Body of pancreas (tissue), 4 donors: ENCODE measurements around the gene MBD6. TPM values are rescaled to one million over a fixed set of nuclear protein-coding genes. Genes with fewer than 3 reads are reported as not detected.
A peak's percentile ranks its signal among the peaks of the same experiment; 100 is the strongest.

ENCODE experiments used
- ATAC-seq: fragments of 150-250 bp; one replicate; pipeline ENCODE4 v1.9.1; 2016
- DNase-seq, 4 donors: peaks; one replicate each; pipeline ENCODE4 v3.0.0-alpha.2; 2019
- H3K27ac ChIP-seq, 4 donors: fragments of 200-600 bp; sonication (generic); 1 replicate in 3 of 4; 2 replicates in 1 of 4; pipeline versions ENCODE4 v1.5.1 to v1.6.1; 2016 to 2019; ENCODE audit warnings: mild to moderate bottlenecking in 1 of 4, mixed read lengths in 1 of 4, moderate library complexity in 1 of 4
- H3K27me3 ChIP-seq, 2 donors: fragments of 200-600 bp; sonication (generic); one replicate each; pipeline ENCODE4 v1.6.0; 2016; ENCODE audit warnings: mild to moderate bottlenecking in 1 of 2
- H3K36me3 ChIP-seq, 2 donors: fragments of 200-600 bp; sonication (generic); replicated peaks in 1 of 2; 2 replicates each; pipeline ENCODE4 v1.5.1; 2016; ENCODE audit warnings: low read depth in 2 of 2; ENCODE audit not compliant: insufficient read depth in 1 of 2
- H3K4me1 ChIP-seq: fragments of 200-600 bp; sonication (generic); one replicate; pipeline ENCODE4 v1.6.0; 2016
- H3K4me3 ChIP-seq, 2 donors: fragments of 200-600 bp; sonication (generic); 1 replicate in 1 of 2; 2 replicates in 1 of 2; pipeline ENCODE4 v1.5.1; 2016 to 2019
- H3K9me3 ChIP-seq, 3 donors: fragments of 200-600 bp; sonication (generic); 1 replicate in 2 of 3; 2 replicates in 1 of 3; pipeline ENCODE4 v1.5.1; 2016
- CTCF ChIP-seq, 7 experiments: fragments of 450-650 bp in 4 of 7; fragments of 200-600 bp in 3 of 7; sonication (generic) in 3 of 7; IDR thresholded peaks; one replicate each; pipeline ENCODE4 v1.5.1; 2016 to 2019; ENCODE audit warnings: antibody characterized with exemption in 7 of 7
- POLR2A ChIP-seq, 3 donors: fragments of 450-650 bp; IDR thresholded peaks; one replicate each; pipeline ENCODE4 v1.6.1; 2016; ENCODE audit warnings: antibody characterized with exemption in 3 of 3, mild to moderate bottlenecking in 2 of 3
- WGBS, 2 donors: methylation state at CpG; one replicate each; pipeline ENCODE4 v1.1.5; 2017; 5-methylcytosine and 5-hydroxymethylcytosine counted together
- intact Hi-C: fragments of 100-400 bp; cut with DNase I; formaldehyde crosslinking; loops from one replicate; pipeline ENCODE4 v1.15.1; 2023
- total RNA-seq, 2 donors: library from RNA; depleted of rRNA; stranded (reverse); fragments of >200 nt; gene quantifications; one replicate each; pipeline ENCODE4 v1.1.0, GENCODE V29; 2016

MBD6 gene
- total RNA-seq, 2 donors from 2014 or later = 22.7 to 30.6 TPM

GRCh38 chr12:57477710-57478681, 44.6 kb upstream of the MBD6 start:
- WGBS, 2 donors = 60 to 77% methylated on average over 12 of the region's 12 CpGs
- H3K27me3 ChIP-seq = peaks cover 0 to 17% of the 10 kb centered on the region in 2 donors
- H3K27ac ChIP-seq = peak overlapping the region in 2 of 4 donors; percentile 41 to 59
- DNase-seq (no peak), ATAC-seq (no peak)
- TF ChIP-seq POLR2A (IDR thresholded peaks at IDR 0.05) = peak in 1 of 3 donors; percentile 21
- TF ChIP-seq CTCF (IDR thresholded peaks at IDR 0.05) = no peak
- H3K36me3 ChIP-seq = no peaks in the 10 kb centered on the region
- intact Hi-C loops = no loop called here
- peaks cover 15% of the 10 kb centered on the region for H3K4me1 ChIP-seq
- H3K9me3 ChIP-seq = no peaks in the 10 kb centered on the region
- no peak overlapping the region for H3K4me3 ChIP-seq

- no peak for DNase-seq
- Histone ChIP-seq H3K36me3 (no peaks in the 10 kb centered on the region), H3K9me3 (no peaks in the 10 kb centered on the region), H3K4me1 (peaks cover 15% of the 10 kb centered on the region), H3K4me3 (no peak overlapping the region), H3K27me3 (peaks cover 0 to 17% of the 10 kb centered on the region in 2 donors), H3K27ac (peak overlapping the region in 2 of 4 donors; percentile 41 to 59)
- no peak for TF ChIP-seq POLR2A (IDR thresholded peaks at IDR 0.05)
- TF ChIP-seq CTCF (IDR thresholded peaks at IDR 0.05) = no peak
- WGBS, 2 donors = 70 to 74% methylated on average over 6 to 10 of the region's 10 CpGs
- no peak for ATAC-seq
- intact Hi-C loops = no loop called here
These were observed 43.6 kb upstream of the MBD6 start for GRCh38 chr12:57479043-57479375.

GRCh38 chr12:57479376-57480115, 43.1 kb upstream of the MBD6 start, which contains the start of gene ARHGAP9:
Gene ARHGAP9 (minus strand): TSS chr12:57479866. CDS start chr12:57479406, 460 bp downstream.
- intact Hi-C loops = no loop called here
- Histone ChIP-seq H3K9me3 (no peaks in the 10 kb centered on the region), H3K4me1 (peaks cover 15% of the 10 kb centered on the region), H3K27me3 (peaks cover 0 to 17% of the 10 kb centered on the region in 2 donors), H3K36me3 (no peaks in the 10 kb centered on the region), H3K27ac (peak within 1 kb of the TSS in 2 of 4 donors; percentile 41 to 59), H3K4me3 (no peak within 1 kb of the TSS)
- TF ChIP-seq POLR2A (IDR thresholded peaks at IDR 0.05) (peak in 1 of 3 donors; percentile 9), CTCF (IDR thresholded peaks at IDR 0.05) (no peak)
- WGBS, 2 donors = 57 to 59% methylated on average over 6 of the region's 6 CpGs
- ATAC-seq = no peak
- no peak for DNase-seq

- H3K36me3 ChIP-seq = no peaks in the 10 kb centered on the region
- intact Hi-C loops = no loop called here
These were observed 41.0 kb upstream of the MBD6 start for GRCh38 chr12:57481671-57482070.

More at GRCh38 chr12:57481671-57482070, 41.0 kb upstream of the MBD6 start:
- no peak overlapping the region for H3K4me3 ChIP-seq
- peaks cover 0 to 2% of the 10 kb centered on the region in 2 donors for H3K27me3 ChIP-seq
- no peaks in the 10 kb centered on the region for H3K4me1 ChIP-seq
- WGBS, 2 donors = 61 to 72% methylated on average over 1 of the region's 1 CpG
- no peaks in the 10 kb centered on the region for H3K9me3 ChIP-seq
- ATAC-seq = no peak
- H3K27ac ChIP-seq = no peak overlapping the region
- DNase-seq = no peak
- TF ChIP-seq POLR2A (IDR thresholded peaks at IDR 0.05) (no peak), CTCF (IDR thresholded peaks at IDR 0.05) (no peak)
